Small intestine (tissue), 7 donors: Measurements from ENCODE around the gene DCAF15. TPM values are rescaled to one million over a fixed set of nuclear protein-coding genes. Genes with fewer than 3 reads are reported as not detected.
"Not testable (repeated sequence)": the region's sequence is repeated elsewhere in the genome, so short reads cannot be mapped to it uniquely, and the experiment has no call there.

Source experiments
- DNase-seq, 2 donors: peaks; one replicate each; pipeline versions ENCODE4 v3.0.0 to v3.0.0-alpha.2; 2013
- FAIRE-seq: peaks from 2 replicates; lab custom pipeline; 2012; peaks lifted over from hg19 to GRCh38; lab: Jason Lieb, UNC
- H3K27ac ChIP-seq, 3 donors: one replicate each; pipeline ENCODE4 v1.5.1; 2013; ENCODE audit warnings: low read length in 2 of 3, mild to moderate bottlenecking in 2 of 3, control low read depth in 1 of 3, inconsistent platforms in 1 of 3, low read depth in 1 of 3, moderate library complexity in 1 of 3
- H3K27me3 ChIP-seq, 3 donors: one replicate each; pipeline ENCODE4 v1.6.1; 2013; ENCODE audit warnings: low read length in 3 of 3, inconsistent platforms in 1 of 3; ENCODE audit not compliant: control insufficient read depth in 3 of 3, insufficient read depth in 3 of 3
- H3K36me3 ChIP-seq, 3 donors: one replicate each; pipeline ENCODE4 v1.6.1; 2013; ENCODE audit warnings: low read length in 3 of 3, inconsistent platforms in 1 of 3, low read depth in 1 of 3, mild to moderate bottlenecking in 1 of 3, moderate library complexity in 1 of 3; ENCODE audit not compliant: control insufficient read depth in 3 of 3, insufficient read depth in 2 of 3
- H3K4me1 ChIP-seq, 3 donors: one replicate each; pipeline ENCODE4 v1.6.1; 2013; ENCODE audit warnings: low read length in 2 of 3, inconsistent platforms in 1 of 3, low read depth in 1 of 3, mild to moderate bottlenecking in 1 of 3, moderate library complexity in 1 of 3; ENCODE audit not compliant: control insufficient read depth in 3 of 3, insufficient read depth in 2 of 3
- H3K4me3 ChIP-seq, 3 donors: one replicate each; pipeline ENCODE4 v1.5.1; 2013; ENCODE audit warnings: low read length in 3 of 3, control low read depth in 1 of 3, inconsistent platforms in 1 of 3, low read depth in 1 of 3, mild to moderate bottlenecking in 1 of 3, moderate library complexity in 1 of 3
- H3K9me3 ChIP-seq, 2 donors: one replicate each; pipeline ENCODE4 v1.6.1; 2013; ENCODE audit warnings: low read depth in 1 of 2, low read length in 1 of 2; ENCODE audit not compliant: control insufficient read depth in 2 of 2, insufficient read depth in 1 of 2
- WGBS, 3 donors: extraction: QIAGEN DNeasy Blood & Tissue Kit; methylation state at CpG; one replicate each; pipeline ENCODE4 v1.1.7; 2013; 5-methylcytosine and 5-hydroxymethylcytosine counted together
- polyA plus RNA-seq, 4 donors: library from polyadenylated mRNA; stranded (reverse) in 3 of 4; unstranded in 1 of 4; fragments of 200-250 nt in 3 of 4; fragments of 120-200 nt in 1 of 4; gene quantifications; one replicate each; pipeline versions ENCODE4 v1.2.1 to v1.2.3, GENCODE V29; 2013
- donor health status: healthy with polysubstance abuse.
- donor health status: control.
- donor health status: control.
- donor health status: Bipolar disorder and iron deficiency.
- donor health status: healthy.

The DCAF15 gene
- polyA plus RNA-seq, 4 donors = 14.1 to 26.8 (median 20.9) TPM

DNA sequence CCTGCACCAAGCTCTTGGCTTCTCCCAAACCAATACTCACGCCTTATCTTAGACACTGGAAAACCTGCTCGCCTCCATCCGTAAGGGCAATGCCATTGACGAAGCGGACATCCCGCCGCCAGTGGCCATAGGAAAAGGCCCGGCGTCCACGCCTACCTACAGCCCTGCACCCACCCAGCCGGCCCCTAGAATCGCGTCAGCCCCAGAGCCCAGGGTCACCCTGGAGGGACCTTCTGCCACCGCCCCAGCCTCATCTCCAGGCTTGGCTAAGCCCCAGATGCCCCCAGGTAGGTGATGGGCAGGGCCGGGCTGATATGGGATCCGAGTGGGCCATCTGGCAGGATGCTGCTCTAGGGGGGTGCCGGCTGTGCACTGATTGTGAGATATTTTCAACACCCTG is 39.0 kb upstream of the DCAF15 start:
- Histone ChIP-seq H3K4me1 (peaks cover 0 to 6% (median 0%) of the 10 kb centered on the region in 3 donors), H3K9me3 (no peaks in the 10 kb centered on the region), H3K4me3 (peak overlapping the region in 1 of 3 donors; percentile 0), H3K27me3 (no peaks in the 10 kb centered on the region), H3K27ac (no peak overlapping the region), H3K36me3 (peaks cover 5 to 77% (median 25%) of the 10 kb centered on the region in 3 donors)
- 91 to 95% (median 92%) methylated on average over 17 of the region's 17 CpGs for WGBS, 3 donors
- FAIRE-seq (no peak), DNase-seq (no peak)

DNA sequence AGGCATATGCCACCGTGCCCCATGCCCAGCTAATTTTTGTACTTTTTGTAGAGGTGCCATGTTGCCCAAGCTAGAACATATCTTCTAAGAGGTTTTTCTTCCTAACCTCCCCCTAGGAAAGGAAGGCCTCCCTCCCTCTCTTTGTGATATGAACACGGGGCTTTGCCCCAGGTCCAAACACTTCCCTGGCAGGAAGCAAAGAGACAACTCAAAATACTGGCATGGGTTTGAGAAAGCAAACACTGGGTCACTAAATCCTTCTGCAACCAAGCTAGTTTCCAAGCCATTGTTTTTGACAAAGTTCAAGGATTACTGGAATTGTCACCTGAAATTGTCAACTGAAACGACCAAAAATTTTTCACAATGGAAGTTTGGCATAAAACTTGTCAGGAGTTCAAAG is 37.5 kb upstream of the DCAF15 start:
- peaks cover 5 to 82% (median 34%) of the 10 kb centered on the region in 3 donors for H3K36me3 ChIP-seq
- H3K27ac ChIP-seq = no peak overlapping the region
- no peak overlapping the region for H3K4me3 ChIP-seq
- DNase-seq (no peak), FAIRE-seq (no peak)
- peaks cover 0 to 3% (median 0%) of the 10 kb centered on the region in 3 donors for H3K4me1 ChIP-seq
- WGBS, 3 donors = 77 to 85% (median 85%) methylated on average over 3 of the region's 3 CpGs
- H3K9me3 ChIP-seq = no peaks in the 10 kb centered on the region
- no peaks in the 10 kb centered on the region for H3K27me3 ChIP-seq

DNA sequence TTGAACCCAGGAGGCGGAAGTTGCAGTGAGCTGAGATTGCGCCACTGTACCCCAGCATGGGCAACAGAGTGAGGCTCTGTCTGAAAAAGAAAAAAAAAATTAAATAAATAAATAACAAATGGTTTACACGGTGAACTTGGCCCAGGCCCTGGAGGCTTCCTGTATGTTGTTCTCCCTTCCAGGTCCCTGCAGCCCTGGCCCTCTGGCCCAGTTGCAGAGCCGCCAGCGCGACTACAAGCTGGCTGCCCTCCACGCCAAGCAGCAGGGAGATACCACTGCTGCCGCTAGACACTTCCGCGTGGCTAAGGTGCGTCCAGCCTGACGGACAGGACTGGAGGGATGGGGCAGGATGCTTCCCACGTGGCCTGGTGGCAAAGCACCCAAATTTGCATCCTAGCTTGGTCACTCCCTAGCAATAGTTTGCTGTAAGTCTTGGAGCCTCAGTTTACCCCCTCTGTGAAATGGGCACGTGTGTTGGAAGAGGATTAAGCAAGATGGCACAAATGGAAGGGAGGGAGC is 34.4 kb upstream of the DCAF15 start:
- Histone ChIP-seq H3K27me3 (no peaks in the 10 kb centered on the region), H3K36me3 (peaks cover 14 to 87% (median 37%) of the 10 kb centered on the region in 3 donors), H3K27ac (no peak overlapping the region), H3K4me1 (no peaks in the 10 kb centered on the region), H3K9me3 (peaks cover 0 to 11% of the 10 kb centered on the region in 2 donors), H3K4me3 (no peak overlapping the region)
- 84 to 92% (median 86%) methylated on average over 14 of the region's 14 CpGs for WGBS, 3 donors
- FAIRE-seq = no peak
- DNase-seq = no peak

DNA sequence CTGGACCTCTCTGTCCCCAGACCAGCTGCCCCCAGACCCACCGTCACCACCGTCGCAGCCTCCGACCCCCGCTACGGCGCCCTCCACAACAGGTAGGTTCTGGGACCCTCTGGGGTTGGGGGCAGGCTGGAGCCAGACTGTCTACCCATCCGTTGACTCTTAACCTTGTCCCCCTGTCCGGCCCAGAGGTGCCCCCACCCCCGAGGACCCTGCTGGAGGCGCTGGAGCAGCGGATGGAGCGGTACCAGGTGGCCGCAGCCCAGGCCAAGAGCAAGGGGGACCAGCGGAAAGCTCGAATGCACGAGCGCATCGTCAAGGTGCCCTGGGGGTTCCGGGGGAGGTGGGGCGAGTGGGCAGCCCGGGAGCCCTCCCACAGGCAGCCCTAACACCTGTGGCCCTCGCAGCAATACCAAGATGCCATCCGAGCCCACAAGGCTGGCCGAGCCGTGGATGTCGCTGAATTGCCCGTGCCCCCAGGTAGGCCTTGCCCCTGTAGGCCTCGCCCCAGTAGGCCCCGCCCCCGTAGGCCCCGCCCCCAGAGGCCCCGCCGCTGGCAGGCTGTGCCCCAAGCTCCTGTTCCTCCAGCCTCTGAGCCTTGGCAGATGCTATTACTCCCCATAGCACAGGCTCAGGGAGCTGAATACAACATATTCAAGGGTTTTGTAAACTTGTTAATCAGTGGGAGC is 33.4 kb upstream of the DCAF15 start:
- DNase-seq = no peak
- Histone ChIP-seq H3K27ac (no peak overlapping the region), H3K4me3 (no peak overlapping the region), H3K27me3 (no peaks in the 10 kb centered on the region), H3K36me3 (peaks cover 8 to 86% (median 35%) of the 10 kb centered on the region in 3 donors), H3K9me3 (peaks cover 0 to 11% of the 10 kb centered on the region in 2 donors), H3K4me1 (no peaks in the 10 kb centered on the region)
- no peak for FAIRE-seq
- WGBS, 3 donors = 86 to 90% (median 90%) methylated on average over 25 to 34 of the region's 34 CpGs

DNA sequence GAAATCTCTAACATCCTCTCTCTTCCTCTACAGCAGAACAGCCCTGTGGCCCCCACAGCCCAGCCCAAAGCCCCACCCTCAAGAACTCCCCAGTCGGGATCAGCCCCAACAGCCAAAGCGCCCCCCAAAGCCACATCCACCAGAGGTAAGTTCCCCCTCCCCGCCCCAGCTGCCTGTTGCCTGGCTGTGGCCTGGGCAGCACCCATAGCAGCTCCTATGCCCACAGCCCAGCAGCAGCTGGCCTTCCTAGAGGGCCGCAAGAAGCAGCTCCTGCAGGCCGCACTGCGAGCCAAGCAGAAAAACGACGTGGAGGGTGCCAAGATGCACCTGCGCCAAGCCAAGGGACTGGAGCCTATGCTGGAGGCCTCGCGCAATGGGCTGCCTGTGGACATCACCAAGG is 31.8 kb upstream of the DCAF15 start:
- Histone ChIP-seq H3K4me3 (no peak overlapping the region), H3K27ac (no peak overlapping the region), H3K9me3 (peaks cover 0 to 11% of the 10 kb centered on the region in 2 donors), H3K4me1 (no peaks in the 10 kb centered on the region), H3K36me3 (peaks cover 8 to 88% (median 34%) of the 10 kb centered on the region in 3 donors), H3K27me3 (no peaks in the 10 kb centered on the region)
- DNase-seq = no peak
- FAIRE-seq = no peak
- WGBS, 3 donors = 98 to 99% (median 99%) methylated on average over 11 of the region's 11 CpGs

DNA sequence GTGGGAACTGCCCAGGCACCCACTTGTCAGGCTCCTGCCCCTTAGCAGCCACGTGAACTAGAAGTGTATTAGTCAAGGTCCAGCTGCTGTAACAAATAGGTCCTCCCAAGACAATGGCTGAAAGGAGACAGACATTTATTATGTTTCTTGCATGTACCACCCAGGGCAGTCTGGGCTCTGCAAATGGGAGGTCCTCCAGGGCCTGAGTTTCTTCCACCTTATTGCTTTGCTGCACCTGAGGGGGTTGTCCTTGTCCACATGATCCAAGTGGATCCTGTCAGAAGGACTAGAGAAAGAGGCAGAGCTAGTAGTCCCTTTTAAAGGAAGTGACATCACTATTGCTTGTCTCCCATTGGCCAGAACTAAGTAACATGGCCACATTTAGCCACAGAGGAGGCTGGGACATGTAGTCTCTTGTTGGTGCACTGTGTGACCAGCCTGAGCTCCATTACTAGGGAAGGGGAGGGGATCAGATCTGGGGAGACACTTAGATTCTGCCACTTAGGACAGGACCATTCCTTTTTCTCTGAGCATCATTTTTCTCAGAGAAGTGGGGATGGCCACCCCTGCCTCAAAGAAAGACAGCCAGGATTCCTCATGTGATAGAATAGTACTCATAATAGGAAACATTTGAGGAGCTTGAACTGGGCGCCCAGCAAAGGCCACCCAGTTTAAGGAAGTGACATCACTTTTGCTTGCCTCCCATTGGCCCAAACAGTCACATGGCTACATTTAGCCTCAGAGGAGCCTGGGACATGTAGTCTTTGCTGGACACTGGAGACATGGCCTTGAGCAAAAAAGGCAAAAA is 31.2 kb upstream of the DCAF15 start:
- H3K36me3 ChIP-seq = peaks cover 8 to 86% (median 34%) of the 10 kb centered on the region in 3 donors
- H3K4me3 ChIP-seq = no peak overlapping the region
- no peaks in the 10 kb centered on the region for H3K4me1 ChIP-seq
- H3K27me3 ChIP-seq = no peaks in the 10 kb centered on the region
- WGBS, 3 donors = 86 to 91% (median 88%) methylated on average over 2 of the region's 2 CpGs
- peaks cover 0 to 11% of the 10 kb centered on the region in 2 donors for H3K9me3 ChIP-seq
- FAIRE-seq (no peak), DNase-seq (peak in 1 of 2 donors; percentile 62)
- peak overlapping the region in 1 of 3 donors; percentile 12 for H3K27ac ChIP-seq

DNA sequence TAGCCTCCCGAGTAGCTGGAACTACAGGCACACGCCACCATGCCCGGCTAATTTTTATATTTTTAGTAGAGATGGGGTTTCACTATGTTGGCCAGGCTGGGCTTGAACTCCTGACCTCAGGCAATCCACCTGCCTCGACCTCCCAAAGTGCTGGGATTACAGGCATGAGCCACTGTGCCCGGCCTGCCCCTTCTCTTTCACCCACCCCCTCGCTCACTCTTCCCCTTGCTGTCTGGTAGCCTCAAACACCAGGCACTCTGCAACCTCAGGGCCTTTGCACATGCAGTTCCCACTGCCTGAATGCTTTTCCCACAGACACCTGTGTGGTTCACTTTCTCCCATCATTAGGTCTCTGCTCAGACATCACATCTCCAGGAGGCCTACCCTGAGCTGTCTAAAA is 30.2 kb upstream of the DCAF15 start:
- Histone ChIP-seq H3K9me3 (peaks cover 0 to 11% of the 10 kb centered on the region in 2 donors), H3K36me3 (peaks cover 12 to 92% (median 38%) of the 10 kb centered on the region in 3 donors)
- not testable (repeated sequence) for H3K27ac ChIP-seq, DNase-seq, H3K4me3 ChIP-seq, FAIRE-seq, H3K27me3 ChIP-seq, H3K4me1 ChIP-seq
- WGBS, 3 donors = 94 to 97% (median 96%) methylated on average over 6 of the region's 6 CpGs

DNA sequence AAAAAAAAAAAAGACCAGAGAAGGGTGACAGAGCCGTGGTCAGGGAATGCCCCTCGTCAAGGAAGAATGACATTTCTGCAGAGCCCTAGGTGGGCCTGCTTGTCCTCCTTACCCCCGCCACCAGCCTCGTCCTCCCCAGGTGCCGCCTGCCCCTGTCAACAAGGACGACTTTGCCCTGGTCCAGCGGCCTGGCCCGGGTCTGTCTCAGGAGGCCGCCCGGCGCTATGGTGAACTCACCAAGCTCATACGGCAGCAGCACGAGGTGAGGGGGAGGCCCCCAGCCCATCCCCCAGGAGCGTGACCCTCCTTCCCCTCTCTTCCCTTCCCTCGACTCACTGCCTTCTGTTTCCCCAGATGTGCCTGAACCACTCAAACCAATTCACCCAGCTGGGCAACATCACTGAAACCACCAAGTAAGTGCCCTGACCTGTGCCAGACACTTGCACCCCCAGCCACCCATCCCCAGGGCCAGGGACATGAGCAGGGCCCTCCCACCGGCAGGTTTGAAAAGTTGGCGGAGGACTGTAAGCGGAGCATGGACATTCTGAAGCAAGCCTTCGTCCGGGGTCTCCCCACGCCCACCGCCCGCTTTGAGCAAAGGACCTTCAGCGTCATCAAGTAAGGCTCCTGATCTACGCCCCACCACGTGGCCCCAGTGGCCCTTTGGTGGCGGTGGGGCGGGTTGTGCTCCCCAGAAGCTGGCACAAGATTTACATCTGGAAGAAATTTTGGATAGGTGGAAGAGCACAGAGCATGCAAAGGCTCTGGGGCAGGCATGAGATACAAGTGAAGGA is 28.9 kb upstream of the DCAF15 start:
- no peaks in the 10 kb centered on the region for H3K27me3 ChIP-seq
- FAIRE-seq (no peak), DNase-seq (no peak)
- H3K27ac ChIP-seq = no peak overlapping the region
- 94 to 97% (median 95%) methylated on average over 28 of the region's 28 CpGs for WGBS, 3 donors
- no peaks in the 10 kb centered on the region for H3K4me1 ChIP-seq
- H3K4me3 ChIP-seq = no peak overlapping the region
- peaks cover 0 to 11% of the 10 kb centered on the region in 2 donors for H3K9me3 ChIP-seq
- H3K36me3 ChIP-seq = peaks cover 16 to 90% (median 39%) of the 10 kb centered on the region in 3 donors
